NT2/D1 (cell line): ENCODE results near the gene CNTN6.

Experiments
- SUZ12 ChIP-seq: IDR thresholded peaks from 2 replicates; pipeline ENCODE4 v1.6.1; 2011; ENCODE audit not compliant: insufficient read length, insufficient read depth; ENCODE audit errors: extremely low read depth
- YY1 ChIP-seq: IDR thresholded peaks from 2 replicates; pipeline ENCODE4 v1.6.1; 2011; ENCODE audit not compliant: insufficient read length, insufficient read depth
- ZNF274 ChIP-seq: IDR thresholded peaks from 2 replicates; pipeline ENCODE4 v1.6.1; 2011; ENCODE audit warnings: mild to moderate bottlenecking, low read depth, low read length

DNA sequence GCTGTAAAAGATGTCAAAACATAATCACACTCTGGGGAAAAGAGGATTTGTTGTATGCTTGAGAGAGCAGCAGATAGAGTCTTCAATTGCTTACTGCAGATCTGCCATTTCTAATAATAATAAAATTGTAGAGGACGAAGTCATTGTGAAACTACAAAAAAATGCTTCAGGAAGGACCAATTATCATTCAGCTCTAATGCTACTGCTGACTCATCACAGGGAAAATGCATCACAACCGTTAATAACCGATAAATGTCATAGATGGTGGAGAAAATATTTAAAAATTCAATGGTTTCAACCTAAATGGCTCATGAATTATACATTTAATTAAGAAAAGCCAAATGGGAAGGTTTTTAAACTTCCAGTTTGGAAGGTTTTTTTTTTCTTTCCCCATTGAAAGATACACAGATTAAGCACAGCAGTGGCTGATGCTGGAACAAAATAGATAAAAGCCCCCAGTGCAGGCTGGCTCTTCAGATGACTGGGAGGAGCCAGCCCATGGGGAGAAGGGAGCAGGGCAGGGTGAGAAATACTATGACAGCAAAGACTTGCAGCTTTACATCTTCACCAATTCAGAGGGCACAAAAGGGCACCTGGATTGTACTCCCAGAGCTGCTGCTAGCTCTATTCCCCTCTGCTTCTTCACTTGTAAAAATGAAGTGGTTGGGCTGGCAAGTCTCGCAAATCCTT is 196.1 kb downstream of the CNTN6 start:
- TF ChIP-seq YY1 (no peak), ZNF274 (no peak), SUZ12 (no peak)
